Aorta (tissue), 5 donors: ENCODE measurements around the gene ADCK2. TPM values are rescaled to one million over a fixed set of nuclear protein-coding genes. Genes with fewer than 3 reads are reported as not detected.
"Not testable (repeated sequence)": the region's sequence is repeated elsewhere in the genome, so short reads cannot be mapped to it uniquely, and the experiment has no call there.

Experiments used
- ATAC-seq: fragments of 200-7000 bp; cut with Tn5 transposase; one replicate; pipeline ENCODE4 v1.9.1; 2022; ENCODE audit warnings: moderate library complexity; ENCODE audit not compliant: low FRiP score
- DNase-seq, 2 donors: peaks; one replicate each; pipeline ENCODE4 v3.0.0-alpha.2; 2020
- H3K27ac ChIP-seq, 2 donors: one replicate each; pipeline ENCODE4 v1.5.1; 2013; ENCODE audit warnings: low read length in 2 of 2, mild to moderate bottlenecking in 2 of 2, moderate library complexity in 2 of 2, control low read depth in 1 of 2, inconsistent platforms in 1 of 2, low read depth in 1 of 2
- H3K27me3 ChIP-seq, 2 donors: one replicate each; pipeline ENCODE4 v1.6.1; 2013; ENCODE audit warnings: control low read depth in 1 of 2, low read length in 1 of 2, mild to moderate bottlenecking in 1 of 2, moderate library complexity in 1 of 2; ENCODE audit not compliant: insufficient read depth in 2 of 2, control insufficient read depth in 1 of 2
- H3K36me3 ChIP-seq, 2 donors: one replicate each; pipeline ENCODE4 v1.6.1; 2013; ENCODE audit warnings: control low read depth in 1 of 2, low read length in 1 of 2, mild to moderate bottlenecking in 1 of 2; ENCODE audit not compliant: insufficient read depth in 2 of 2, control insufficient read depth in 1 of 2
- H3K4me1 ChIP-seq, 2 donors: one replicate each; pipeline ENCODE4 v1.6.1; 2013; ENCODE audit warnings: low read length in 2 of 2, control low read depth in 1 of 2, mild to moderate bottlenecking in 1 of 2, moderate library complexity in 1 of 2; ENCODE audit not compliant: insufficient read depth in 2 of 2, control insufficient read depth in 1 of 2
- H3K4me3 ChIP-seq, 2 donors: one replicate each; pipeline ENCODE4 v1.5.1; 2013; ENCODE audit warnings: low read length in 2 of 2, control low read depth in 1 of 2, mild to moderate bottlenecking in 1 of 2
- H3K9me3 ChIP-seq: one replicate; pipeline ENCODE4 v1.6.1; 2013; ENCODE audit warnings: mild to moderate bottlenecking, low read length; ENCODE audit not compliant: control insufficient read depth
- WGBS, 2 donors: extraction: QIAGEN DNeasy Blood & Tissue Kit; methylation state at CpG; one replicate each; pipeline ENCODE4 v1.1.7; 2013; 5-methylcytosine and 5-hydroxymethylcytosine counted together
- intact Hi-C, 2 donors: fragments of 100-400 bp; cut with DNase I; formaldehyde crosslinking; loops; one replicate each; pipeline versions ENCODE4 v1.14.2 to v1.15.0; 2022
- polyA plus RNA-seq, 2 donors: library from polyadenylated mRNA; stranded (reverse); fragments of 200-250 nt; gene quantifications; one replicate each; pipeline ENCODE4 v1.2.3, GENCODE V29; 2013
- total RNA-seq, 2 donors: library from RNA; stranded (reverse); fragmentation: NEBNext Ultra II Directional; extraction: Animal tissue kit (Norgen Biotek cat#: 25700); gene quantifications; one replicate each; pipeline ENCODE4 v1.2.1, GENCODE V29; 2021
- donor health status: healthy with polysubstance abuse.
- donor health status: Bipolar disorder and iron deficiency.
- donor health status: DM: no; HTN: no; CAD: no.
- donor health status: DM: no; HTN: no; CAD: no.
- donor health status: DM: yes; HTN: yes; CAD: no.

The ADCK2 gene
- total and polyA plus RNA-seq, 4 donors: 10.9 to 15.8 (median 13.9) TPM

DNA sequence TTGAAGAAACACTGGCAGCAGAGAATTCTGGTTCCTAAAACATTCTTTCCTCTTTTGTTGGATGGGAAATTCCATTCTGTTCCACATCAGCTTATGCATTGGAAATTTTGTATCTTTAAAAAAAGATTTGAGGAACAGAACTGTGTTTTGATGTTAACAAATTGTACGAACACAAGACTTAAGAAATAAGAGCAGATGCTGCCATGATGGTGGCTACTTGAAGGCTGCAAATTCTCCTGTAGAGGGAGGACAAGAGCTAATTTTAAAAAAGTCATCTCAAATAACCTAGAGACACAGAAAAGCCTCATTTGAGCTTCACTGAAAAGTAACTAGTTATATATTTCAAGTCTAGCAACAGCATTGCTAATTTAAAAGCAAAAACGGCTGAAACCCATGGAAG is 53.5 kb downstream of the ADCK2 start:
- no peaks in the 10 kb centered on the region for H3K9me3 ChIP-seq
- intact Hi-C loops: no loop called here
- H3K36me3 ChIP-seq: peaks cover 0 to 3% of the 10 kb centered on the region in 2 donors
- H3K4me3 ChIP-seq: no peak overlapping the region
- WGBS, 2 donors: 64 to 76% methylated on average over 2 of the region's 2 CpGs
- H3K27ac ChIP-seq: no peak overlapping the region
- DNase-seq: no peak
- ATAC-seq: no peak
- no peaks in the 10 kb centered on the region for H3K27me3 ChIP-seq
- H3K4me1 ChIP-seq: no peaks in the 10 kb centered on the region

DNA sequence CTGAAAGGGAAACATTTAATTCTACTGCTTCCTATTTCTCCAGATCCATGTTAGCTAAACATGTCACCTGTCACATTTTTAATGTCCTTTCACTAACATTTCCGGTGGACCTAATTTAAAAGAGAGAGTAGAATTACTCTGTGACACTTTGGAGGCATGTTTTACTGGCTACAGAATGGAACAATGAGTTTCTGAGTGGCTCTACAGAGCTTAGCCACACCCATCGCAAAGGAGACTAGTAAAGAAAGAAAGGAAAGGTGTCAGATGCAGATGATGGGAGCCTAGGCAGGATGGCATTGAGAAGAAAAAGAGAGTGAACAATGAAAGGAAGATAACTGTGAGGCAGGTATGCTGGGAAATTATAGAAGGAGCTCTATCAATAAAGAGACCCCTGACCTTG is 59.7 kb downstream of the ADCK2 start:
- ATAC-seq (no peak), DNase-seq (no peak)
- Histone ChIP-seq H3K27me3 (no peaks in the 10 kb centered on the region), H3K36me3 (no peaks in the 10 kb centered on the region), H3K4me1 (no peaks in the 10 kb centered on the region), H3K27ac (no peak overlapping the region), H3K4me3 (no peak overlapping the region), H3K9me3 (no peaks in the 10 kb centered on the region)
- intact Hi-C loops: no loop called here
- 86% methylated on average over 2 of the region's 2 CpGs for WGBS, 2 donors

DNA sequence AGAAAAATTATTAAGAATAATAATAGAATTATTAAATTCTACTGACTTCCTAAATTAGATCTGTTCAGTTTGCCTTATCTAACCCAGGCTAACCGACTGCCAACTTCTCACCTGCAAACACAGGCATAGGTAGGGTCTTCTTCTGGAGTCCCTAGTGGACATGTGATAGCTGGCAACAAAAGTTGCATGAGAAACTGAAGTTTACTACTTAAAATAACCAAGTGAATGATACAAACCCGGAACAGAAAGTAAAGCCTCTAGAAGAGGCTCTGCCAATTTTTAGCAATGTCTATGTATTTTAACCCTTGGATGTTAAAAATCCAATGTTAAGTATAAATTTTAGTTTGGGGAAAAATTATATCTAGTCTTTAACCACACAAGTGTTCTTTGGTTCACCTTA is 61.4 kb downstream of the ADCK2 start:
- 46 to 48% methylated on average over 2 of the region's 2 CpGs for WGBS, 2 donors
- intact Hi-C loops: no loop called here

DNA sequence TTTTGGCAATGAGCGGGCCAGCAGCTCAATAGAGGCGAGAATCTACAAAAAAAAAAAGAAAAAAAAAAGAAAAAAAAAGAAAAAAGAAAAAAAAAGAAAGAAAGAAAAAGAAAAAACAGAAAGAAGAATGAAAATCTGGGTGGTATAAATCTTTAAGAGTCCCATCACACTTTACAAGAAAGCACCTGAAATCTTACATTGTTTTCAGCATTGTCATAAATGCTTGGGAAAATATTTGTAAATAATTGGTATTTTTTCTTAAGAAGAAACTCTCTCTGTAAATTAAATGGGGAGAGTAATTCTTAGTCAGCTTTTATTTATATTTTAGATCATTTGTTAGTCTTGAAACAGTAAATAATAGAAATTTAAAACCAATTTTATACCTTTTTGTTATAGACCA is 62.0 kb downstream of the ADCK2 start:
- H3K27ac ChIP-seq: no peak overlapping the region
- no peaks in the 10 kb centered on the region for H3K4me1 ChIP-seq
- no peaks in the 10 kb centered on the region for H3K9me3 ChIP-seq
- no peaks in the 10 kb centered on the region for H3K27me3 ChIP-seq
- WGBS, 2 donors: 91 to 92% methylated on average over 2 of the region's 2 CpGs
- no peak for DNase-seq
- no peak for ATAC-seq
- intact Hi-C loops: no loop called here
- no peak overlapping the region for H3K4me3 ChIP-seq
- no peaks in the 10 kb centered on the region for H3K36me3 ChIP-seq

More for the DNA sequence above, 61.4 kb downstream of the ADCK2 start:
- DNase-seq (no peak), ATAC-seq (no peak)
- Histone ChIP-seq H3K36me3 (no peaks in the 10 kb centered on the region), H3K27me3 (no peaks in the 10 kb centered on the region), H3K4me1 (no peaks in the 10 kb centered on the region), H3K27ac (no peak overlapping the region), H3K4me3 (no peak overlapping the region), H3K9me3 (no peaks in the 10 kb centered on the region)

- DNase-seq (no peak), ATAC-seq (no peak)
- Histone ChIP-seq H3K4me3 (no peak overlapping the region), H3K27ac (no peak overlapping the region), H3K27me3 (no peaks in the 10 kb centered on the region), H3K36me3 (peaks cover 0 to 5% of the 10 kb centered on the region in 2 donors), H3K4me1 (no peaks in the 10 kb centered on the region), H3K9me3 (no peaks in the 10 kb centered on the region)
- intact Hi-C loops: no loop called here
These were observed 65.5 kb downstream of the ADCK2 start for GRCh38 chr7:140738280-140738679.

GRCh38 chr7:140743255-140743654 is 70.5 kb downstream of the ADCK2 start:
- H3K4me1 ChIP-seq, H3K9me3 ChIP-seq, H3K36me3 ChIP-seq, H3K27ac ChIP-seq, ATAC-seq, intact Hi-C loops, H3K27me3 ChIP-seq, DNase-seq, H3K4me3 ChIP-seq: not testable (repeated sequence)
- 96 to 100% methylated on average over 2 of the region's 4 CpGs for WGBS, 2 donors

DNA sequence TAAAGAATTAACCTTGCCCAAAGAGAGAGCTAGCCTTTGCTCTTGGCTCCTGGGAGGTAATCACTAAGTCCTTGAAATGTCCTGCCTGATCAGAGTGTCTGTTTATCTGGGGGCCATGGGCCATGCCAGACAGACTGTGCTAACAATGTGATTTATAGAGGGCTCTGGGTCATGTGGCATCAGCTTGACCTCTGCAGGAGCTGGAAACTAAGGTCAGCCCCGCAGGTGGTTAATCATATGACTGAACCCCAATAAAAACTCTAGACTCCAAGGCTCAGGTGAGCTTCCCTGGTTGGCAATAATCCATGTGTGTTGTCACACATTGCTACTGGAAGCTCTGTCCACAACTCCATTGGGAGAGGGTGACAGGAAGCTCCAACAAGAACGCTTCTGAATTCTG is 71.3 kb downstream of the ADCK2 start:
- DNase-seq (no peak), ATAC-seq (no peak)
- Histone ChIP-seq H3K27me3 (no peaks in the 10 kb centered on the region), H3K36me3 (peaks cover 3 to 5% of the 10 kb centered on the region in 2 donors), H3K4me1 (no peaks in the 10 kb centered on the region), H3K9me3 (no peaks in the 10 kb centered on the region), H3K27ac (peak overlapping the region in 1 of 2 donors; percentile 6), H3K4me3 (no peak overlapping the region)
- WGBS, 2 donors: 74 to 80% methylated on average over 2 of the region's 2 CpGs
- intact Hi-C loops: no loop called here

Other genes with a start within 250 kb of the ADCK2 start
- 10 to 100 TPM; 68.5 to 69.2 TPM for gene MKRN1, start 193.4 kb upstream of the ADCK2 start, total RNA-seq
- gene MKRN1, start 193.4 kb upstream of the ADCK2 start, polyA plus RNA-seq: 10 to 100 TPM; 51.2 to 51.8 TPM
- gene DENND2A, start 32.1 kb upstream of the ADCK2 start, total RNA-seq: 10 to 100 TPM in 1 of 2 donors, 1 to 10 TPM in 1; 5.9 to 19.2 TPM
- 1 to 10 TPM; 1.4 to 1.8 TPM for gene DENND2A, start 32.1 kb upstream of the ADCK2 start, polyA plus RNA-seq
- gene NDUFB2, start 23.8 kb downstream of the ADCK2 start, total RNA-seq: 100 to 1,000 TPM; 106 to 124 TPM
- gene NDUFB2, start 23.8 kb downstream of the ADCK2 start, polyA plus RNA-seq: 100 to 1,000 TPM; 227 to 615 TPM